NCI-H128 (cell line): ENCODE data around the gene ARID5B.

Source experiments
- DNase-seq: peaks from one replicate; lab custom pipeline; 2025; ENCODE audit not compliant: unreplicated experiment; lab: John Stamatoyannopoulos, UW

The ARID5B gene

DNA sequence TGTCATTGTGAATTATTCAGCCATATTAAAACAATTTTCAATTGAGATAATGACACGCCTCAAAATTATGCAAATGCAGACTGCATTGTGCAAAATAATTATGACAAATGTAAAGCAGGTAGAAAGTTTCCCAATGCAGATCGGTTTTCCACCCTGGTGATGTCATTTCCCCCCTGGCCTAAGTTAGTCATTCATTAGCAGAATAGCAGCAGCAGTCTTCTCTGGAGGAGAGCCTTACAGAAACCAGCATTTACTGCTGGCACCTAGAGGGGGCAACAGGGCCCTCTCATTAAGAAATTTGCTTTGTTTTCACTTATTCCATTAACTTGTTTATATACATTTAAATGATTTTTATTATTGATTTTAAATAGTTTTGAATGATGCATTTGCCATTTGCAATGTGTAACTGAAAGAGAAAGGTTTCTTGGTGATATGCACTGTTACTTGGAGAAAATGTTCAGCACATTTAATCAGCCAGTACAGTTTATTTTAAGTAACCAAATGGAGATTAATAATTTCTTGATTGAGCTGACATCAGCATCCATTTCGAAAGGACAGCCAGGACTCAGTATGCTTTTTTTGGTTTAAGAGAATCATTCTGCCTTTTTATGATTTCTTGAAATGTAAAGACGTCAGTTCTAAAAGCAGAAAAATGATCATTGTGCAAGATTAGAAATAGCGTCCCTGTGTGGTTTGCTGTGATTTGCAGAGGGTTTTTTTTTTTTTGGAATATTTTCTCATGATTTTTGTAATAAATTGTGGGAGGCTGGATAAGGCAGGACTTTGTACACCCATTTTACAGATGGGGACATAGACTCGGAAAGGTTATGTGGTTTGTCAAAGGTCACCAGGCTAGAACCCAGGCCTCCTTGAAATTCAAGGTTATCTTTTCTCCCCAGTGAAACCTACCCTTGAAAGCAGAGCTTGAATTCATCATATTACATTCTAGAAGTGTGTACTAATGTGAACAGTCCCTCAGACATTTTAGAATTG, 3.5 kb downstream of the ARID5B start:
- DNase-seq = no peak

DNA sequence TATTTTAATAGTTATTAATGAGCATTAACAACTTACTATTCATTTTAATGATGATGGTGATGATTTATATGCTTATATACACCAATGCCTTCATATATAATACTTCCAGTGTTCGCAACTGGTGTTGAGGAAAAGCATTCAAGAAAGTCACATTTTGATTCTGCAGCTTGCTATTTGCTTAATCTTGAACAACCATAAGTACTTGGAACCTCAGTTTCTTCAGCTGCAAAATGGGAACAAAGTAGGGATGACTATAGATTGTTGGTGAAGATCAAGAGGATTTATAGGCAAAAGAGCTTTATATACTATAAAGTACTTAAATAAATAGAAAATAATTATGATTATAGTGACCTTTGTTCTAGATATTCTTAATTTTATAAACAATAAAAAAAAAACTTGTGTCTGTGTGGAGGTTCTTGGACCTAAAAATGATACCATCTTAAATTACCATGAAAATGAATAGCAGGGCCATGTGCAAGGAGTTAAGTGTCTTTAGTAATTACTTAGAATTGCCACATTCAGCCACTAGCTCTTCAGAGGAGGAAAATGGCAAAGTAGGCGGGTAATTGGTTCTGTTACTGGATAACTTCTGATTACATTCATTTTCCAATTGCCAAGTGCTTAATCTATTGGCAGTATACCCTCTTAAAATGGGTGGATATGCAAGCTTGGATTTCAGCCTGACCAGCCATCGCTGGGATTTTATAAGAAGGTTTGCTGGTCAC, 4.5 kb downstream of the ARID5B start:
- DNase-seq = no peak

DNA sequence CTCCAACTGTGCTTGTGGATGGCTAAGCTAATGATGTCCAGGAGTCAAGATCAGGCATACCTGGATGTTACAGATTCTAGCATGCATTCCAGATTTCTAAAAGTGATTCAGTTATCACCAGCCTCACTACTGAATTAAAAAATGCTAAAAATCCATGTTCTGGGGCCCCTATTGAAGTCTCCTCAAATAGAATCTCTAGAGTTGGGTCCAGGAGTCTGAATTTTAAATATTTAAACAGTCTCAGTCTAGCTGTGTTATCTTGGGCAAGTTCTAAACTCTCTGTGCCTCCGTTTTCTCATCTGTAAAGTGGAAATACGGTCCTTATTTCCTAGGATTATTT, 5.0 kb downstream of the ARID5B start:
- no peak for DNase-seq

DNA sequence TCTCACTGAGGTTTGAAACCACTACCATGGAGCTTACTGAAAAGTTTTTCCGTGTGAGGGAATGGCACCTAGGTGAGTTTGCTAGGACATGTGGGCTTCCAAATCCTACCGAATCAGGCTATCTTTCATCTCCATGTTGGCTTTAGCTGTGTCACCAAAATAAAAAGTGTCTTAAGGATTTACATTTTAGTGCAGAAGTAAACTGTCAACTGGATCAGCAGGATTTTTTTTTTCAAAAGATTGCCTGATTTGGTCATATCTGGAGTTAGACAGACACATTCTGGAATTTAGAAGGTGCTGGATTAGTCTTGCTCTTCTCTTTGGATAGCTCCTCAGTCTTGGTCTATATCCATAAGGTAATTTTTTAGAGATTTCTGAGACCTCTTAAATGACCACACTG, 5.5 kb downstream of the ARID5B start:
- DNase-seq = no peak

DNA sequence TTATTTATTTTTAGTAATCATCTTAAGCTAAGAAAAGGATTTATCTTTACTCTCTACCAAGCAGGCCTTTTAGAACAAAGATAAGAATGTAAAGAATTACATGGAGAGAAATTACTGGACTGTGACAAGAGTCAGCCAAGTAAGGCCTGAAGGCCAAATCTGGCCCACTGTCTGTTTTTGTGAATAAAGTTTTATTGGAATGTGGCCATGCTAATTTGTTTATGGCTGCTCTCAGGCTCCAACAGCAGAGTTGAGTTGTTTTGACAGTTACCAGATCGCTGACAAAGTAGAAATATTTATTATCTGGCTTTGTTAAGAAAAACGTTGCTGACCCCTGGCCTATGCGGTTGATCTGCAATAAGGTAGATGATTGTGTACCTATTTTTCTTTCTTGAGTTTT, 6.1 kb downstream of the ARID5B start:
- DNase-seq = no peak

DNA sequence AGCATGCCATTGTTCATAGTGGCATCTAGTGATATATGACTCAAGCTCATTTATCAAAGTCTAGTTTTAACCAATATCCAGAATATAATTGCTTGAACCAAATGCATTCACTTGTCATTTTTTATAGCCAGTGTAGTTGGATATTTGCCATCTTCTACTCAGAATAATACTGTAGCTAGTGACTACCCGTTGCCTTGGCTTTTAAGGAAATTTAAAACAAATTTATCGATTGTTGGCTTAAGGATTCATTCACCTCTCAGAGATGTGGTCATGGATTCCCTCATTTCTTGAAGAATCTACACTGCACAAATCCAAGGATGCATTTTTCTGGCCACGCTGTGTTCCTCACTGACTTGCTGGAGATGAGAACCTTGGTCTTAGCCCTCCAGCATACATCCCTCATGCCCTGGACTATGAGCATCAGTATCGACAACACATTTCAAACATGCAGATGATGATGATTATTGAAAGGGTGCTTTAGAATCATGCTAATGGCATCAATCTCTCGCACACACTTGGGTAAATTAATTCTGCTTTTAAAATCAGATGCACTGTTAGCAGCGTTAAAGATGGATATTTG, 8.8 kb downstream of the ARID5B start:
- DNase-seq = no peak

DNA sequence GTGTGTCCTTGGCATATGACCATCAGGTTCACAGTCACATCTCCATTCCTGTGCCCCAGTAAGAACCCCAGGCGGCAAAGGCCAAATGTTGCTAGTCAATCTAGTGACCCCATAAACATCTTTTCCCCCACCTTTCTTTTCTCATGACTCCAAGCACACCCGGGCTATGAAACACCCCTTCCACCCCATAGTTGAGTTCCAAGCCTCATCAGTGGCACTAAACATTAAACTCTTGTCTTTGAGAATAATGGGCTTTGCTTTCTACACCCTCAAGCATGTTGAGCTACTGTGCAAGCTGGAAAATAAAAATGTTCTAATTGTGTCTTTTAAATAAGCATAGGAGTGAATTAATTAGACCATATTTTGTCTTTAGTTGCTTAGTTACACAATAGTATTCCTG, 9.4 kb downstream of the ARID5B start:
- DNase-seq = no peak

DNA sequence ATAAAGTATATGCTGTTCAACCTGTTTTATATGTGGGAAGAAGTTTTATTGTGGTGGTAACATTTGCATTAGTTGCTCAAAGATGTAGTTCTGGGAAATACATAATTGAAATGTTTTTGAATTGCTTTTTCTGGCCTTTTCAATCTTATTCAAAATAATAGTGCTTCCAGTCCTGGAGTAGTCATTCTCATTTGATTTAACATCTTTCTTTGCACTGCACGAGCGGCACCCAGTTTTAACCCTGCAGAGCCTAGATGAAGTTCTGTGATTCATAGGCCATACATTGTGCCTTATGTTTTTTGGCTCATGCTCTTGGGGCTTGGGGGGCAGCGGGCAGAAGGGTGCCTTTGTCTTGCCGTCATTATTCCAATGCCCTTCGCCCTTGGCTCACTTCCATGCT, 9.9 kb downstream of the ARID5B start:
- no peak for DNase-seq

DNA sequence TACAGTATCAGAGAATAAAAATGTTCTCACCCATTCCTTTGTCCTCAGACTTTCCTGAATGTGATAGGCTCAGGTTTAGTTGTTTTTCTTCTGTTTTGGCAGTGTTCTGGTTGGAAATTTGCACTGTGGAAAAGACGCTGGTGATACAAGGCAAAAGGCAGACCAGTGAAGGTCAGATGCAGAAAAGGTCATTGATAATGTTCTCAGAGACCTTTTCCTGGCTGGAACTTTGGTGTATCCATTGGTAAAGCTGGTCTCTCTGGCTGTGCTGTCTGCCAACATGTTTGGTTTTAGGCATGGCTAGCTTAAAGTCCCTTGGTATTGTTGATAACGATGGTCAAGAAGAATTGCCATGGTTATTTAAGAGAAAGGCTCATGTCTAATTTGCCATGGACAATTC, 11.5 kb downstream of the ARID5B start:
- DNase-seq = no peak

DNA sequence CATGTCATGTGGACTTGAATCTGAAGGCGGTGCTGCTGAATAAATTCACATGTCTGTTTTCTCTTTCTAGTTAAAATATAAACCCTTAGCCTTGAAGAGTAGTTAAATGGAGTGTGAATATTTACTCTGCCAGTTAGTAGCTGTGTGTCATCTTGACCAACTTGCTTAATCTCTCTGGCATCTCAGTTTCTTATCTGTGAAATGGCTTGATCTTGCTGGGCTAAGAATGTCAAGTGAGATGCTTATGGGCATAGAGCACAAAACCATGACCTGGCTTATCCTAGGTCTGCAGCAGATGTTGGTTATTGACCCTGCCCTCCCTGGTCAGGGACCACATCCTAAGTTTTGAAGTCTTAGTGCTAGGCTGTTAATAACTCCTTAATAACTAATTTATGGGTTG, 16.6 kb downstream of the ARID5B start:
- DNase-seq = no peak

DNA sequence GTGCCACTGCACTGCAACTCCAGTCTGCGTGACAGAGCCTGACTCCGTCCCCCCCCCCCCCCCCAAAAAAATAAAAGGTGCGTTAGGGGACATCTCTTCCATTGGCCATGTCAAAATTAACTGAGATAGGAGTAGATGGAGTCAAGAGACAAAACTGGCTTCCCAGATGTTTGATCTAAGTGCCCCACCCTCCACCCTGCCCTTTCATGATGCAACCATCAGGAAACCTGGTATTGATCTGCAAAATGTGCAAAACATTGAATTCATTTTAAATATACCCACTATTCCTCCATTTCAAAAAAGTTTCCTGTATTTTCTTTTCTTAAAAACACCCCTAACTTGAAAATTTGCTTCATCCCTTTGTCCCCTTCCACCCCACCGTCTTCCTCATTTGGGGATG, 17.5 kb downstream of the ARID5B start:
- DNase-seq = no peak

DNA sequence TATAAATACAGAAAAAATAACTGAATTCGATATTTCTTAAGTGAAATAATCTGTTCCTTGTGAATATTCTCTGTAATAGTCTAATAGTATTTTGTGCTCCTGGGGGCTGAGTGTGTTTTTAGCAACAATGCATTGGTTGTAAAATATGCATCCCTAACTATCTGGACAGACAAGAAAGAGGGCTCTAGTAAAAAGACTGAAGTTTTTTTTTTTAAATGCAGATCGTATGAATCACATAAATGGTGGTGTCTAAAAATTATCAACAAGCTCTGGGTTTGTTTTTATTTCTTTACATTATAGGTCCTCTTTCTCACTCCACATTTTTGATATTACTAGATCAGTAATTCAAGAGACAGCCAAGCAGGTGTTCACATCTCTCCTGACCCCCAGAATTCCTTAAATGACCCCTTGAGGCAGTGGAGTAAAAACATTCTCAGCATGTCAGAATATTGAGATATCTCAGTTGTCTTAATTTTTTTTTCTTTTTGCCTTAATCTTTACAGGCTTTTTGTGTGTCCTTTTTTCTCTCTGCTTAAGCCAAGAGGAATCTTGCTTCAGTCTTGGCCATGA, 18.2 kb downstream of the ARID5B start:
- DNase-seq = no peak

DNA sequence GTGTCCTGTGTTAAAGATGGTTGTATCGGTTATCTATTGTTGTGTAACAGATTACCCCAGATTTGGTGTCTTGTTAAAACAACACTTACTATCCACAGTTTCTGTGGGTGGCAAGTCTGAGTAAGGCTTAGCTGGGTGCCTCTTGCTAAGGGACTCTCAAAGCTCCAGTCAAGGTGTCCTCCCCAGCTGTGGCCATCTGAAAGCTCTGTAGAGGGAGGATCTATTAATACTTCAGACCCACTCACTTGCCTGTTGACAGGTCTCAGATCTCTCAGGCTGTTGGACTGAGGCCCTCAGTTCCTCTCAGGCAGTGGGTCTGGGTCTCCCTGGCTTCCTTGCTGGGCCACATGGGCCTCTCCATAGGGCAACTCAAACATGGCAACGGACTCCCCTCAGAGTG, 19.6 kb downstream of the ARID5B start:
- no peak for DNase-seq

DNA sequence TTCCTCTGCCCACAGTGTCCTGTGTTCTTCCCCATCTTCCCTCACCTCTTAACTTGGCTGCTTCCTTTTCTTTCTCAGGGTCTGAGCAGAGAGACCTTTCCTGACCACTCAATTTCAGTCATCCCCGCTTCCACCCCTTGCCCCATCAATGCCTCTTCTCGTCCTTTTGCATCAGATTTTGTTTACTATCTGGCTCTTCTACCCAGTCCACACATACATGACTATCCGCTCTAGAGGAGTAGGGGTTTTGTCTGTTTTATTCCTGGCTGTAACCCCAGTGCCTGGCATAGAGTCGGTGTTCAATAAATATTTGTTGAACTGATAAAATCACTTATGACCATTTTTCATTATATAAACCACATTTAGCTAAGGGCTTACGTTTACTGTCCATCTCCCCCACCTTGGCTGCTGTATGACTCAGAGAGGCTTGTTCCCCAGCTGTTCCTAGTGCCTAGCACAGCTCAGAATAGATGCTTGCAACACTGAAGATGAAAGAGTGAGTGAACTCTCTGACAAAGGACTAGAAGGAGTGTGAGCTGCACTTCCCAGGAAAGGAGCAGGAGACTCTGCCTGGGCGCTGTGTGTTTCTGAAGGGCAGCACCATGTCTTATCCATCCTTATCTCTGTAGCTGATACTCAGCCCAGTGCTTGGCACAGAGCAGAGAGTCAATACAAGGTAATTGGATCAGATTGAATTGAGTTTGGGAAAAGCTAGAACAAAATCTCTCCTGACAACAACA, 21.9 kb downstream of the ARID5B start:
- no peak for DNase-seq

DNA sequence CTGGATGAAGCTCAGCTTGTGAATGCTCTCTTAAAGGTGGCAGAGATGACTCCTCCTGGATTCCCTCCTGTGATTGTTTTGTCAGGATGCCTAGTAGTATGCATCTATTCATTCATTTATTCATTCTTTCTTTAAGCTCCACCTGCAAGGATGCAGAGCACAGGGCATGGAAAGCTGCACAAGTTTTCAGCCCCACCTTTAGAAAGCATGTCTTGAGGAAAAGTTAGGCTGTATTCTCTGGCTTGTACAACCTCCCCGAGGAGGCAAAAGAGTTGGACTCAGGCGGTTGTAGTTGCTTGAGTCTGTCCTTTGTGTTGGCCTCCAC, 22.4 kb downstream of the ARID5B start:
- DNase-seq = no peak

DNA sequence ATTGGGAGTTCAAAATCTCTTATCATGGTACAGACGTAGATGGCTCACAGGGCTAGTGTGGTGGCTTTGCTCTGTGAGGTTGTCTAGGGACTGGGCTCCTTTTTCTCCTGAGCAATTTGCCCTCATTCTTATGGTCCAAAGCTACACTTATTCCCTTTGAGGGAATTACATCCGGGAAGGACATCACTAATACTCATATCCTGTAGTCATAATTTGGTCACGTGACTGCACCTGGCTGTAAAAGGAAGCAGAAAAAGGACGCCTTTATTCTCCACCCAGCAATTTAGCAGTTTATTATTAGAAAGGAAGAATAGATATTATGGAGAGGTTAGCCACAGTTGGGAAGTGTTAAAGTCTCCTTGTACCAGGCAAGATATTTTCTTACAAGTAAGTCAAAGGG, 28.1 kb downstream of the ARID5B start:
- no peak for DNase-seq

DNA sequence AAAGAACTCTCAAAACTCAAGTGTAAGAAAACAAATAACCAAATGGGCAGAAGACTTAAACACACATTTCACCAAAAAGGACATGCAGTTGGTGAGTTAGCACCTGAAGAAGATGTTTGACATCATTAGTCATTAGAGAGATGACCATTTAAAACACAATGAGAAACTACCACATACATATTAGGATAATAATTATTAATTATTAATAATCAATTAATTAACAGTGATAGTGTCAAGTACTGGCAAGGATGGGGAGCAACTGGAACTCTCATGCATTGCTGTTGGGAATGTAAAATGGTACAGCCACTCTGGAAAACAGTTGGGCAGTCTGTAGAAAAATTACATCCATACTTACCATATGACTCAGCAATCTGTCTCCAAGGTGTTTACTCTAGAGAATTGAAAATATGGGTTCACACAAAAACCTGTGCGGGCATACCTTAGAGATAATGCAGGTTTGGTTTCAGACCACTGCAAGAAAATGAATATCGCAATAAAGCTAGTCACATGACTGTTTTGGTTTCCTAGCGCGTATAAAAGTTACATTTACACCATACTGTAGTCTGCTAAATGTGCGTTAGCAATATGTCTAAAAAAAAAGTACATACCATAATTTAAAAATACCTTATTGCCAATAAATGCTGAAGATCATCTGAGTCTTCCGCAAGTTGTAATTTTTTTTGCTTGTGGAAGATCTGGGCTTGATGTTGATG, 30.3 kb downstream of the ARID5B start:
- no peak for DNase-seq

DNA sequence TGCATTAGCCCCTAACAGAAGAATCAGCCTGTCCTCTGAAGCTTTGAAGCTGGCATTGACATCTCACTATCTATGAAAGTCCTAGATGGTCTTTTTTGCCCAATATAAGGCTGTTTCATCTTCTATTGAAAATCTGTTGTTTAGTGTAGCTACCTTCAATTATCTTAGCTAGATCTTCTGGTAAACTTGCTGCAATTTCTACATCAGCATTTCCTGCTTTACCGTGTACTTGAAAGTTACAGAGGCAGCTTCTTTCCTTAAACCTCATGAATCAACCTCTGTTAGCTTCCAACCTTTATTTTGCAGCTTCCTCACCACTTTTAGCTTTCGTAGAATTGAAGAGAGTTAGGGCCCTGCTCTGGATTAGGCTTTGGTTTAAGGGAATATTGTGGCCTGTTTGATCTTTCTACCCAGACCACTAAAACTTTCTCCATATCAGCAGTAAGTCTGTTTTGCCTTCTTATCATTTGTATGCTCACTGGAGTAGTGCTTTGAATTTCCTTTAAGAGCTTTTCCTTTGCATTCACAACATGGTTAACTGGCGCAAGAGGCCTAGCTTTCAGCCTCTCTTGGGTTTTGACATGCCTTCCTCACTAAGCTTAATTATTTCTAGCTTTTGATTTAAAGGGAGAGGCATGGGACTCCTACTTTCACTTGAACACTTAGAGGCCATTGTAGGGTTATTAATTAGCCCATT, 32.5 kb downstream of the ARID5B start:
- DNase-seq = no peak

DNA sequence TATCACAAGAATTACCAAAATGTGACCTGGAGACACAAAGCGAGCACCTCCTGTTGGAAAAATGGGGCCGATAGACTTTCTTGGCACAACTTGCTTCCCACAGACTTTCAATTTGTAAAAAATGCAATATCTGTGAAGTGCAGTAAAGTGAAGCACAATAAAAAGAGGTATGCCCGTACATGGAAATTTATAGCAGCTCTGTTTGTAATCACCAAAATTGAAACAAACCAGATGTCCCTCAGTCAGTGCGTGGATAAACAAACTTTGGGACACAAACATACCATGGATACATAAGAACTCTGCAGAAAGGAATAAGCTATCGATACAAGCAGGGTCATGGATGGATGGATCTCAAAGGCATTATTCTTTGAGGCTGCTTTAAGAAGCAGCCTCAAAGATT, 33.6 kb downstream of the ARID5B start:
- no peak for DNase-seq

DNA sequence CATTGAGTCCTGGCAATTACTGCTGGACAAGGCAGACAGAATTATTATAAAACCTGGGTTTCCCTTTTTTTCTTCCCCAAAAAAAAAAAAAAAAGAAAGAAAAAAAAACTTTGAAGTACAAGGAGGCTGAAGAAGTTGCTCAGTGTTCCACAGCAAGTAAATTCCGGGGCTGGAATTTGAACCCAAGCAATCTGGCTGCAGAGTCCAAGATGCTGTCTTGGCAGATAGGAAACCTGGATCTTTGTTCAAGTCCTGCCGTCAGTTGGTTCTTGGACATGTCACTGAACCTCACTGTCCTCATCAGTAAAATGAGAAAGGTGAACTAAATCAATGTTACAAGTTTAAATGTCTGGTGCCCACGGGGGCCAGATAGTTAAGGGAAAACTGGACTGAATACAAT, 35.3 kb downstream of the ARID5B start:
- no peak for DNase-seq
